ENCODE measurements around the gene HMGB2. TPM values are rescaled to one million over a fixed set of nuclear protein-coding genes. Genes with fewer than 3 reads are reported as not detected.

Gene HMGB2
- total RNA-seq: 100 to 1,000 TPM in 7 of 8 experiments, 1 to 10 TPM in 1; 6.0 to 572 (median 265) TPM

DNA sequence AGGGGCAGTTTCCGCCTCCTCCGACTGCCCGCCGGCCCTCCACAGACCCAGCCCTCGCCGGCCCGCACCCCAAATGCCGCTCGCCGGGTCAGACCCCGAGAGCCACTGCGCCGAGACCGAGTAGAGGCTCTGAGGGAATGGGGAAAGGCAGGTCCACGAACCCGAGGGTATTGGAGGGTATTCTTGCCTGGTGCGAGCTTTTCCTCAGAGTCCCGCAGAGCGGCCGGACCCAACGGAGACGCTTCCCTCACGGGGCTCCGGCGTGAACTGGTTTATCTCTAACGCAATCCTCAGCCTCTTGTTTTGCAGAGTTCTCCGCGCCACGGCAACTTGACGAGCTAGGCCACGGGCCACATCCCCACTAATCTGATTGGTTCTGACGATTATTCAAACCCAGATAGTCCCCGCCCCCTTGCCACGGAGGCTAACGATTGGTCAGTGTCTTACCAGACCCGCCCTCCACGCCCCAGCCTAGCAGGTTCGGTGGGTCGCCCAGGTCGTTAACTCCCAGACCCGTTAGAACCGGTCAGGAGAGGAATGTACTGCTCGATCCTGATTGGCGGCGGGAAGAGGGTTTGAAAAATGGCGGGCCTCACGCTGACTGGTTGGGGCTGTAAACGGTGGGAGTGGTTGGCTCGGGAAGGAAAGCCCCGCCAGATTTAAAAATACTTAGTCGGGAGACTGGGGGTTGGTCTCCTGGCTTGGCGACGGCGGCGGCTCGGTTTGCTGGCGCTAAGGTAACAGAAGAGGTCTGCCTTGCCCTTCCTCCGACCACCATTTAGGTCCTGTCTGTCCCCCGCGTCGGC is at the start of gene HMGB2:
Gene HMGB2 (minus strand): TSS at position 274 of the 806 bp plus-strand sequence. CDS start 709 bp downstream, outside the sequence.
- H3K4me3 ChIP-seq: peak within 1 kb of the TSS; percentile 71 to 86 (median 75)
- ATAC-seq (replicated peaks in 6 of 8): peak; percentile 88 to 95 (median 94)
- WGBS, 10 experiments: 0 to 5% (median 0%) methylated on average over 1 to 9 of the region's 61 CpGs; no CpG with 5 or more reads in 5 of the 10 experiments
- H3K4me1 ChIP-seq (replicated peaks in 1 of 2): peaks cover 0 to 10% of the 10 kb centered on the region in 2 donors
- in situ Hi-C loops (cut with MboI; ENCODE audit: low pct_unique_long_range_greater_than_20kb in 2 of 9, low sequenced_read_pairs in 9 of 9, unreplicated experiment in 9 of 9): no loop called here
- H3K27ac ChIP-seq: peak within 1 kb of the TSS; percentile 76 to 95

GRCh38 chr4:173382349-173382748 is 48.2 kb upstream of the HMGB2 start:
- no peak for ATAC-seq (replicated peaks in 6 of 8)
- 85 to 100% (median 99%) methylated on average over 2 to 4 of the region's 4 CpGs for WGBS, 10 experiments

GRCh38 chr4:173381610-173382009 is 47.5 kb upstream of the HMGB2 start:
- ATAC-seq (replicated peaks in 6 of 8): no peak
- WGBS, 10 experiments: 0 to 50% (median 20%) methylated on average over 1 of the region's 1 CpG
- in situ Hi-C loops (cut with MboI; ENCODE audit: low pct_unique_long_range_greater_than_20kb in 2 of 9, low sequenced_read_pairs in 9 of 9, unreplicated experiment in 9 of 9): no loop called here

More at GRCh38 chr4:173382349-173382748, 48.2 kb upstream of the HMGB2 start:
- H3K27ac ChIP-seq: no peak overlapping the region
- in situ Hi-C loops (cut with MboI; ENCODE audit: low pct_unique_long_range_greater_than_20kb in 2 of 9, low sequenced_read_pairs in 9 of 9, unreplicated experiment in 9 of 9): no loop called here
- no peaks in the 10 kb centered on the region for H3K4me1 ChIP-seq (replicated peaks in 1 of 2)
- no peak overlapping the region for H3K4me3 ChIP-seq

GRCh38 chr4:173380987-173381386 is 46.8 kb upstream of the HMGB2 start:
- no peak for ATAC-seq (replicated peaks in 6 of 8)
- in situ Hi-C loops (cut with MboI; ENCODE audit: low pct_unique_long_range_greater_than_20kb in 2 of 9, low sequenced_read_pairs in 9 of 9, unreplicated experiment in 9 of 9): no loop called here

More at GRCh38 chr4:173381610-173382009, 47.5 kb upstream of the HMGB2 start:
- no peaks in the 10 kb centered on the region for H3K4me1 ChIP-seq (replicated peaks in 1 of 2)
- H3K4me3 ChIP-seq: no peak overlapping the region
- no peak overlapping the region for H3K27ac ChIP-seq

GRCh38 chr4:173379929-173380328 is 45.8 kb upstream of the HMGB2 start:
- ATAC-seq (replicated peaks in 6 of 8): no peak
- H3K4me3 ChIP-seq: no peak overlapping the region
- in situ Hi-C loops (cut with MboI; ENCODE audit: low pct_unique_long_range_greater_than_20kb in 2 of 9, low sequenced_read_pairs in 9 of 9, unreplicated experiment in 9 of 9): no loop called here
- no peaks in the 10 kb centered on the region for H3K4me1 ChIP-seq (replicated peaks in 1 of 2)
- 81 to 100% (median 95%) methylated on average over 1 to 3 of the region's 3 CpGs for WGBS, 10 experiments
- no peak overlapping the region for H3K27ac ChIP-seq

More at GRCh38 chr4:173380987-173381386, 46.8 kb upstream of the HMGB2 start:
- Histone ChIP-seq H3K27ac (no peak overlapping the region), H3K4me1 (replicated peaks in 1 of 2) (no peaks in the 10 kb centered on the region), H3K4me3 (no peak overlapping the region)

DNA sequence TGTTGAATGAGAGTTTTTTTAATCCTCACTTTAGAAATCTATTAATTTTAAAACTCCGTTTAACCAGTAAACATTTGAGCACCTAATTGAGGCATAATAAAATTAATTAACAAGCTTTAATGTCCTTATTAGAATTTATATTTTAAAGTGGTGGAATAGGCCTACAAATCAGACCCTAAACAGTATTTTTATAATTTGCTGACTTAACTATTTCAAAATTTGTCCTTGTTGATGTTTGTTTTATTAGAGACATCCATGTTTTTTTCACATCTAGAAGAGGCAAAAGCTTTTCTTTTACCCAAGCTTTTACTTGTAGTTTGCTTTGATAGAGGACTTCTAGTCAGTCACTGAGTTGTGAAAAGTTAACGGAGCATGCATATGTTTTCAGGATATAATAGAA is 40.4 kb upstream of the HMGB2 start:
- Histone ChIP-seq H3K27ac (no peak overlapping the region), H3K4me1 (replicated peaks in 1 of 2) (peaks cover 0 to 5% of the 10 kb centered on the region in 2 donors), H3K4me3 (no peak overlapping the region)
- in situ Hi-C loops (cut with MboI; ENCODE audit: low pct_unique_long_range_greater_than_20kb in 2 of 9, low sequenced_read_pairs in 9 of 9, unreplicated experiment in 9 of 9): no loop called here
- WGBS, 10 experiments: 80 to 100% (median 96%) methylated on average over 1 to 2 of the region's 2 CpGs; no CpG with 5 or more reads in 2 of the 10 experiments
- no peak for ATAC-seq (replicated peaks in 6 of 8)

GRCh38 chr4:173371292-173372192 is 37.4 kb upstream of the HMGB2 start:
- in situ Hi-C loops (cut with MboI; ENCODE audit: low pct_unique_long_range_greater_than_20kb in 2 of 9, low sequenced_read_pairs in 9 of 9, unreplicated experiment in 9 of 9): no loop called here
- H3K27ac ChIP-seq: peak overlapping the region; percentile 42 to 87
- peak; percentile 7 to 30 (median 20) for ATAC-seq (replicated peaks in 6 of 8)

GRCh38 chr4:173370477-173371291 is 36.5 kb upstream of the HMGB2 start, which contains the start of gene SAP30:
TSS of gene SAP30 (plus strand) at chr4:173370954. CDS start at chr4:173371183, 229 bp downstream.
- in situ Hi-C loops (cut with MboI; ENCODE audit: low pct_unique_long_range_greater_than_20kb in 2 of 9, low sequenced_read_pairs in 9 of 9, unreplicated experiment in 9 of 9): no loop called here
- ATAC-seq (replicated peaks in 6 of 8): peak; percentile 71 to 89 (median 86)
- WGBS, 10 experiments: 0 to 3% (median 1%) methylated on average over 6 to 24 of the region's 72 CpGs; no CpG with 5 or more reads in 4 of the 10 experiments

More at GRCh38 chr4:173371292-173372192, 37.4 kb upstream of the HMGB2 start:
- Histone ChIP-seq H3K4me3 (peak overlapping the region; percentile 56 to 92 (median 82)), H3K4me1 (replicated peaks in 1 of 2) (peaks cover 2 to 20% of the 10 kb centered on the region in 2 donors)
- WGBS, 10 experiments: 0 to 3% (median 0%) methylated on average over 2 to 21 of the region's 68 CpGs; no CpG with 5 or more reads in 2 of the 10 experiments

GRCh38 chr4:173370130-173370476 is 35.9 kb upstream of the HMGB2 start:
- 0% methylated on average over 2 to 6 of the region's 14 CpGs; no CpG with 5 or more reads in 5 of the 10 experiments for WGBS, 10 experiments
- Histone ChIP-seq H3K27ac (peak overlapping the region in 1 of 2 donors; percentile 11), H3K4me1 (replicated peaks in 1 of 2) (peaks cover 2 to 20% of the 10 kb centered on the region in 2 donors), H3K4me3 (peak overlapping the region; percentile 56 to 92 (median 82))
- peak in 2 of 8 experiments; percentile 6 to 10 for ATAC-seq (replicated peaks in 6 of 8)
- in situ Hi-C loops (cut with MboI; ENCODE audit: low pct_unique_long_range_greater_than_20kb in 2 of 9, low sequenced_read_pairs in 9 of 9, unreplicated experiment in 9 of 9): no loop called here

More at GRCh38 chr4:173370477-173371291, 36.5 kb upstream of the HMGB2 start, which contains the start of gene SAP30:
- Histone ChIP-seq H3K27ac (peak within 1 kb of the TSS; percentile 42 to 87), H3K4me1 (replicated peaks in 1 of 2) (peaks cover 2 to 20% of the 10 kb centered on the region in 2 donors), H3K4me3 (peak within 1 kb of the TSS; percentile 56 to 92 (median 82))

GRCh38 chr4:173367946-173368345 is 33.8 kb upstream of the HMGB2 start:
- peak overlapping the region in 4 of 5 donors; percentile 3 to 12 (median 8) for H3K4me3 ChIP-seq
- ATAC-seq (replicated peaks in 6 of 8): no peak
- H3K4me1 ChIP-seq (replicated peaks in 1 of 2): peaks cover 2 to 16% of the 10 kb centered on the region in 2 donors
- 0 to 77% (median 51%) methylated on average over 1 to 4 of the region's 4 CpGs; no CpG with 5 or more reads in 2 of the 10 experiments for WGBS, 10 experiments
- no peak overlapping the region for H3K27ac ChIP-seq
- in situ Hi-C loops (cut with MboI; ENCODE audit: low pct_unique_long_range_greater_than_20kb in 2 of 9, low sequenced_read_pairs in 9 of 9, unreplicated experiment in 9 of 9): no loop called here

DNA sequence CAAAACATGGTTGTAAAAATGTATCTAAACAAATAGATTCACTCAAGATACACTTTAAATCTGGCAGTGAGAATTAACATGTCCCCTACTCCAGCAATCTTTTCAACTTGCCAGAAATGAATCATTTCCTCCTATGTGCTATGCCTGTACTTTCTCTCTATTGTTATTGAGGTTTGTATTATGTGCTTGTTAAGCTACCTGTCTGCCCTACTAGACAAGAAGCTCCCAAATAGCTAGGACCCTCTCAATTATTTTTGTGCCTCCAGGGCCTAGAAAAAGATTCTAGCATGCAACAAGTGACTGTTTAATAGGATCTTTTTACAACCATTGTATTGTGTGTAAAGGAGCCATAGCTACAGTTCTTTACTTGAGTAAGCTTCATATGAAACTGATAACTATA is 33.1 kb upstream of the HMGB2 start:
- Histone ChIP-seq H3K27ac (no peak overlapping the region), H3K4me1 (replicated peaks in 1 of 2) (peaks cover 2 to 16% of the 10 kb centered on the region in 2 donors), H3K4me3 (no peak overlapping the region)
- in situ Hi-C loops (cut with MboI; ENCODE audit: low pct_unique_long_range_greater_than_20kb in 2 of 9, low sequenced_read_pairs in 9 of 9, unreplicated experiment in 9 of 9): no loop called here
- ATAC-seq (replicated peaks in 6 of 8): no peak

GRCh38 chr4:173365359-173365996 is 31.3 kb upstream of the HMGB2 start:
- ATAC-seq (replicated peaks in 6 of 8): no peak
- in situ Hi-C loops (cut with MboI; ENCODE audit: low pct_unique_long_range_greater_than_20kb in 2 of 9, low sequenced_read_pairs in 9 of 9, unreplicated experiment in 9 of 9): no loop called here
- Histone ChIP-seq H3K4me3 (no peak overlapping the region), H3K27ac (no peak overlapping the region), H3K4me1 (replicated peaks in 1 of 2) (peaks cover 2 to 16% of the 10 kb centered on the region in 2 donors)
- 0 to 100% (median 60%) methylated on average over 1 to 2 of the region's 2 CpGs; no CpG with 5 or more reads in 1 of the 10 experiments for WGBS, 10 experiments
